Measurements from ENCODE around the gene BCAT1. TPM values are rescaled to one million over a fixed set of nuclear protein-coding genes. Genes with fewer than 3 reads are reported as not detected.

Gene BCAT1
- total and polyA plus RNA-seq, 2 donors (not counting 3 experiments of a cell fraction or from before 2014, with no cell fraction given) = 21.6 to 267 TPM

DNA sequence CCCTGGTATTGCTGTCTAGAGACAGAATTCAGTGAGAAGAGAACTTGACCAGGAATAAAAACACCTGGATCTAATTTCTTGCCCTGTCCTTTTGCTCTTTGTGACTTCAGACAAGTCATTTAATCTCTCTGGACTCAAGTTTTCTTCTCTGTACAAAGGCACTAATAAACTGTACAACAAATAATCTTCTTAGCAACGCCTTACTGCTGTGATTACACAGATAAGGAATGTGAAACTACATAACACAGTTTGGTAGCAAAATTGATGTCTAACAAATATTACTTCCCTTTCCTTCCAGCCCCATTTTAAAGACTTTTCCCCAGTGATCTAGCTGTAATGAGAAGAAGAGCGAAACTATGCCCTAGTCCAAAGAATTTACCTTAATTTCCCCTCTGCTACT lies 69.3 kb downstream of the BCAT1 start:
- no peaks in the 10 kb centered on the region for H3K4me1 ChIP-seq (ENCODE audit: control insufficient read depth, extremely low read depth, insufficient read depth, low read length)
- no peaks in the 10 kb centered on the region for H3K27me3 ChIP-seq (ENCODE audit: control insufficient read depth in 2 of 2, insufficient read depth in 2 of 2, low read length in 2 of 2)
- DNase-seq (ENCODE audit: low read depth, low spot score) = no peak
- no peak for TF ChIP-seq GATA2 (IDR thresholded peaks at IDR 0.05; ENCODE audit: insufficient read depth, insufficient read length, low read depth, low read length)
- TF ChIP-seq, protein P1, sequence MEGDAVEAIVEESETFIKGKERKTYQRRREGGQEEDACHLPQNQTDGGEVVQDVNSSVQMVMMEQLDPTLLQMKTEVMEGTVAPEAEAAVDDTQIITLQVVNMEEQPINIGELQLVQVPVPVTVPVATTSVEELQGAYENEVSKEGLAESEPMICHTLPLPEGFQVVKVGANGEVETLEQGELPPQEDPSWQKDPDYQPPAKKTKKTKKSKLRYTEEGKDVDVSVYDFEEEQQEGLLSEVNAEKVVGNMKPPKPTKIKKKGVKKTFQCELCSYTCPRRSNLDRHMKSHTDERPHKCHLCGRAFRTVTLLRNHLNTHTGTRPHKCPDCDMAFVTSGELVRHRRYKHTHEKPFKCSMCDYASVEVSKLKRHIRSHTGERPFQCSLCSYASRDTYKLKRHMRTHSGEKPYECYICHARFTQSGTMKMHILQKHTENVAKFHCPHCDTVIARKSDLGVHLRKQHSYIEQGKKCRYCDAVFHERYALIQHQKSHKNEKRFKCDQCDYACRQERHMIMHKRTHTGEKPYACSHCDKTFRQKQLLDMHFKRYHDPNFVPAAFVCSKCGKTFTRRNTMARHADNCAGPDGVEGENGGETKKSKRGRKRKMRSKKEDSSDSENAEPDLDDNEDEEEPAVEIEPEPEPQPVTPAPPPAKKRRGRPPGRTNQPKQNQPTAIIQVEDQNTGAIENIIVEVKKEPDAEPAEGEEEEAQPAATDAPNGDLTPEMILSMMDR (IDR thresholded peaks at IDR 0.05; ENCODE audit: extremely low read depth in 1 of 2, insufficient read depth in 1 of 2, low read depth in 1 of 2, low read length in 2 of 2) = no peak
- no peak for TF ChIP-seq EZH2 (IDR thresholded peaks at IDR 0.05; ENCODE audit: borderline replicate concordance, low read depth, low read length, severe bottlenecking)
- TF ChIP-seq, protein P2, sequence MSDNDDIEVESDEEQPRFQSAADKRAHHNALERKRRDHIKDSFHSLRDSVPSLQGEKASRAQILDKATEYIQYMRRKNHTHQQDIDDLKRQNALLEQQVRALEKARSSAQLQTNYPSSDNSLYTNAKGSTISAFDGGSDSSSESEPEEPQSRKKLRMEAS (IDR thresholded peaks at IDR 0.05; ENCODE audit: insufficient read depth, insufficient read length) = no peak
- no peak overlapping the region for H3K4me3 ChIP-seq (replicated peaks in 1 of 3; ENCODE audit: insufficient read depth in 1 of 3, low read depth in 1 of 3, low read length in 3 of 3)
- H3K79me2 ChIP-seq (ENCODE audit: control insufficient read depth, insufficient read depth, low read length) = peaks cover 42% of the 10 kb centered on the region
- no peaks in the 10 kb centered on the region for H3K9me3 ChIP-seq (replicated peaks; ENCODE audit: control insufficient read depth, insufficient read depth, low read length)
- H2AFZ ChIP-seq (ENCODE audit: low read depth, low read length) = no peak overlapping the region
- dilution Hi-C loops (cut with MboI; ENCODE audit: extremely low pct_ligation_motif_present, low sequenced_read_pairs) (no loop called here), intact Hi-C loops (cut with micrococcal nuclease) (no loop called here)
- H3K4me2 ChIP-seq (ENCODE audit: insufficient read depth, low read length) = no peak overlapping the region
- no peak overlapping the region for H3K27ac ChIP-seq (ENCODE audit: insufficient read depth, low read depth, low read length)
- H3K36me3 ChIP-seq (ENCODE audit: control insufficient read depth in 2 of 2, extremely low read depth in 1 of 2, insufficient read depth in 2 of 2, low read length in 2 of 2) = peaks cover 7 to 22% of the 10 kb centered on the region in 2 experiments
- CTCF ChIA-PET = interaction anchor here (1.5 kb wide), 1 partner anchor 16 kb away, joined by 3 read pairs; no protein-coding TSS in a partner anchor
- H4K20me1 ChIP-seq (replicated peaks; ENCODE audit: control insufficient read depth, extremely low read depth, insufficient read depth, low read length) = peaks cover 2% of the 10 kb centered on the region
- no peaks in the 10 kb centered on the region for H3K9me1 ChIP-seq (replicated peaks; ENCODE audit: control insufficient read depth, extremely low read depth, insufficient read depth, low read length)
- POLR2A ChIA-PET = no interaction called here
- BruUV-seq (replicated peaks) = no TSS peak
- H3K9ac ChIP-seq (replicated peaks; ENCODE audit: extremely low read depth, insufficient read depth, low read length) = no peak overlapping the region
- FAIRE-seq = no peak

DNA sequence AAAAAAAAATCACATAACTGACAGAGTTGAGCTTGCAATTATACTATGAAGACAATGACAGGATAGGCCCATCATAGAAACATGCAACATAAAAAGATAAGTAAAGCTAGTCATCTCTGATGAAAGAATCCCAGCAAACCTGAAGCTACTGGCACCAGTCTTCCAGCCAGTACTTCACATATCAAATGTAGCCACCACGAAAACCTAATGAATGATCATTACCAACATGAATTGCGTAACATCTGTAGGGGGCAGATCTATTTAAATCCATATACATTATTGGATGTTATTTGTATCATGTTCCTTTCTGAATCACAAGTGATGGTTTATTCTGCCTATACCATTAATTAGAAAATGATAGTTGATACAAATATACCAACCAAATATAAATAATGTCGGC lies 73.9 kb downstream of the BCAT1 start:
- peaks cover 32% of the 10 kb centered on the region for H3K79me2 ChIP-seq (ENCODE audit: control insufficient read depth, insufficient read depth, low read length)
- POLR2A ChIA-PET = no interaction called here

More for the DNA sequence above, 73.9 kb downstream of the BCAT1 start:
- Histone ChIP-seq H2AFZ (ENCODE audit: low read depth, low read length) (no peak overlapping the region), H3K9me3 (replicated peaks; ENCODE audit: control insufficient read depth, insufficient read depth, low read length) (no peaks in the 10 kb centered on the region), H3K27me3 (ENCODE audit: control insufficient read depth in 2 of 2, insufficient read depth in 2 of 2, low read length in 2 of 2) (no peaks in the 10 kb centered on the region), H3K36me3 (ENCODE audit: control insufficient read depth in 2 of 2, extremely low read depth in 1 of 2, insufficient read depth in 2 of 2, low read length in 2 of 2) (peaks cover 12 to 41% of the 10 kb centered on the region in 2 experiments), H4K20me1 (replicated peaks; ENCODE audit: control insufficient read depth, extremely low read depth, insufficient read depth, low read length) (no peaks in the 10 kb centered on the region), H3K27ac (ENCODE audit: insufficient read depth, low read depth, low read length) (no peak overlapping the region), H3K9me1 (replicated peaks; ENCODE audit: control insufficient read depth, extremely low read depth, insufficient read depth, low read length) (no peaks in the 10 kb centered on the region), H3K4me2 (ENCODE audit: insufficient read depth, low read length) (no peak overlapping the region), H3K4me3 (replicated peaks in 1 of 3; ENCODE audit: insufficient read depth in 1 of 3, low read depth in 1 of 3, low read length in 3 of 3) (no peak overlapping the region), H3K4me1 (ENCODE audit: control insufficient read depth, extremely low read depth, insufficient read depth, low read length) (no peaks in the 10 kb centered on the region), H3K9ac (replicated peaks; ENCODE audit: extremely low read depth, insufficient read depth, low read length) (no peak overlapping the region)
- dilution Hi-C loops (cut with MboI; ENCODE audit: extremely low pct_ligation_motif_present, low sequenced_read_pairs) (no loop called here), intact Hi-C loops (cut with micrococcal nuclease) (no loop called here)
- no TSS peak for BruUV-seq (replicated peaks)
- FAIRE-seq (no peak), DNase-seq (ENCODE audit: low read depth, low spot score) (no peak)
- TF ChIP-seq, protein P2 (IDR thresholded peaks at IDR 0.05; ENCODE audit: insufficient read depth, insufficient read length) = no peak
- no peak for TF ChIP-seq MYC (IDR thresholded peaks at IDR 0.05; ENCODE audit: low read depth, low read length)
- no peak for TF ChIP-seq POLR2AphosphoS5 (IDR thresholded peaks at IDR 0.05; ENCODE audit: insufficient read depth, low read depth, low read length)
- no peak for TF ChIP-seq POLR2A (IDR thresholded peaks at IDR 0.05; ENCODE audit: low read depth, low read length)
- TF ChIP-seq GATA2 (IDR thresholded peaks at IDR 0.05; ENCODE audit: insufficient read depth, insufficient read length, low read depth, low read length) = no peak
- no peak for TF ChIP-seq EZH2 (IDR thresholded peaks at IDR 0.05; ENCODE audit: borderline replicate concordance, low read depth, low read length, severe bottlenecking)
- TF ChIP-seq JUN (IDR thresholded peaks at IDR 0.05; ENCODE audit: borderline replicate concordance, insufficient read depth, insufficient read length, low read depth) = no peak
- TF ChIP-seq FOS (IDR thresholded peaks at IDR 0.05; ENCODE audit: borderline replicate concordance, insufficient read depth, low read length) = no peak
- TF ChIP-seq, protein P1 (IDR thresholded peaks at IDR 0.05; ENCODE audit: extremely low read depth in 1 of 2, insufficient read depth in 1 of 2, low read depth in 1 of 2, low read length in 2 of 2) = no peak
- CTCF ChIA-PET = no interaction called here
